Inflammatory macrophage treated with lipopolysaccharide for 1 hour (primary cell): ENCODE data around the gene P2RX5.

Experiments
- DNase-seq, 2 donors: peaks; one replicate each; pipeline ENCODE4 v3.0.0-alpha.2; 2020 to 2022

The P2RX5 gene

DNA sequence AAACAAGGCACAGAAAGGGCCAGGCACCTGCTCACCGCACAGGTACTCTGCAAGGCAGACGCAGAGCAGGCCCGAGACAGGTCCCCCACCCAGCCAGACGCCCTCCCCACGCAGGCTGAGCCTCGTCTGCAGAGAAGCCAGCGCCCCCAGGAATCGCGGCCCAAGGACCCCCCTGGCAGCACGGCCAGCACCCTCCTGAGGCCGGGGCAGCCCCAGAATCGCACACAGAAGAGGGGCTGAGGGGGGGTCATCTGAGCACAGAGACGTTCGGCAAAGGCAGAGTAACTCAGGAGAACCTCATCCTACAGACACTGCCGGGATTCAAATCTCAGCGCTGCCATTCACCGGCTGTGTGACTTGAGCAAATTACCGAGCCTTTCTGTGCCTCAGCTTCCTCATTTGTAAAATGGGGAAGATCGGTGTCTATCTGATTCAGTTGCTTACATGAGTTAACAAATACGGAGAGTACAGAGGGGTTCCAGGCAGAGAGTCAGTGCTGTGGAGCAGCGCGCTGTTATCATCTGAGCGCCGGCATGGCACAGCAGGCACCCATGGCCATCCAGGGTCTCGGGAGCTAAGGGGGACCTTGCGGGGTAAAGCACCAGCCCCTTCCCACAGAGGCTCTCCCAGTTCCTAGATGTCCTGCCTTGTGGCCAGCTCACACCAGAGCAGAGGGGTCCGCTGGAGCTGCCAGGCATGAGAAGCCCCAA lies 17.0 kb downstream of the P2RX5 start:
- peak; percentile 35 to 46 for DNase-seq

DNA sequence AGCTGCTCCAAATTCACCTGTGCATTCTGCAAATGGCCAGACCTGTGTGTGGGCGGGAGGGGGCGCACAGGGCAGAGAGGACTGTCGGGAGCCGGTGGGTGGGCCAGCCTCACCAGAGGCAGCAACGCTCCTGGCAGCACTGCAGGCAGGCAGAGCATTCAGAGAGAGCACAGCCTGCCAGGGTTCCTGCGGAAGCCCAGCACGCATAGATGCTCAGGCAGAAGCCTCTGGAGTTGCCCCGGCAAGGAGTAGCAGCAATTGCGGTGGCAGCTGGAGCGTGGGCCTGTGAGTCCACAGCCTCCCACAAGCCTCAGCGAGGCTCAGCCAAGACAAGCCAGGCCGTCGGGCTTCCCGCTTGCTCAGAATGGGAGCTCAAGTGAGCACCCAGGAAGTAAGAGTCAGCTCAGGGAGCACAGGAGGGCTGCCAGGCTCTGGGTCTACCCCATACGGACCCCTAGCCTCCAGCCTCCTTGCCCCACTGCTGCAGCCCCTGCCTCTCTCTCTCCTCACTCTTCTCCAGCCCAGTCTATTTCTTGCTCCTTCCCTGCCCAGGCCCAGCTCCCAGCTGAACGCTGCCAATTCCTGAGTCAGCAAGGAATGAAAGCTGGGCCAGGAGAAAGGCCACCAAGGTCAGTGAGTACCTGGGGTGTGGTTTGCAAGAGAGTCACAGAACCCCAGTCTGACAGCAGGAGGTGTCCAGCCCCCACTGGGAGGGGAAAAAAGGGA lies 17.7 kb downstream of the P2RX5 start:
- DNase-seq, result no peak

DNA sequence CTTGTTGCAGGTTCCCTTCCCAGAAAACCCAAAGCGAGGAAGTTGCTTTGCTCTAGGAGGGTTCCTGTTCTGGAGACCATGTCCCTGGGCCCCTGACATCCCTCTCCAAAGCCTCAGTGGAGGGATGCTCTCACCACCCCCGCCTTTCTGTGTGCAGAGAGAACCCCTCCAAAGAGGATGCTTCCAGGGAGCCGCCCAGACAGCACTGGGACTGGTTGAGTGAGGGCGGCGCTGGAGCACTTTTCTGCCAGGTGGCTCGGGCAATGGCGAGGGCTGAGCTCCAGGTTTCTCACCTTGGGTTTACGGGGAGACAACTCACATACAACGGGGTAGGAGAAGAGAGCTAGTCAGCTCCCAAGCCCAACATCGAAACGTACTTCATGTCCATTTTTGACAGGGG lies 20.1 kb downstream of the P2RX5 start:
- DNase-seq, result no peak

DNA sequence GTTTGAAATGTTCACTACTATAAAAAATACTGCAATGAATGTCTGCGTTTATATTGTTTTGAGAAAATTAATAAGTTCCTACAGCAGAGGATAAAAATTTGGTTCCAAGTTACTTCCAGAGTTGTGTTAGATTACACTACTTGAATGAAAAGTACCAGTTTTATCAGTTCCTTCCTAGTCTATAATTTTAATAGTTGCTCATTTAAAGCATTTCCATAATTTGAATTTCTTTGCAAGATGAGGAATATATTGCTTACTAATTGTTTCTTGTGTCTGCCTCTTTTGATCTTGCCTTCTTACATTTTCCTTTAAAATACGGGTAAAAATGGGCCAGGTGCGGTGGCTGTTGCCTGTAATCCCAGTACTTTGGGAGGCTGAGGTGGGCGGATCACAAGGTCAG lies 23.4 kb downstream of the P2RX5 start:
- no peak for DNase-seq

DNA sequence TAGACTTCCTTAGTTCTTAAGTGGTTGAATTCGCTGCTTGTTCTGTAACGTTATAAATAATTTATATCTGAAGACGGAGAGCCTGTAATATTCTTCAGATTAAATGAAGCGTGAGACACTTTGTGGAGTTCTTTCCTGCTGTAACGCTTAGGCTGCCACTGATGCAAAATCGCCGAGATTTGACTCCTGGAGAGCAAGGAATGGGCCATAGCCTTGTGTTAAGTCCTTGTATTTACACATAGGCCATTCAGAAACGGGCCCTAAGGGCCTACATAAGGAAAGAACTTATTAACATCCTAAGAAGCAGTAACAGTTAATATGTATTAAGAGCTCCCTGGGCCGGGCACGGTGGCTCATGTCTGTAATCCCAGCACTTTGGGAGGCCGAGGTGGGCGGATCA lies 26.4 kb downstream of the P2RX5 start:
- DNase-seq, result no peak

DNA sequence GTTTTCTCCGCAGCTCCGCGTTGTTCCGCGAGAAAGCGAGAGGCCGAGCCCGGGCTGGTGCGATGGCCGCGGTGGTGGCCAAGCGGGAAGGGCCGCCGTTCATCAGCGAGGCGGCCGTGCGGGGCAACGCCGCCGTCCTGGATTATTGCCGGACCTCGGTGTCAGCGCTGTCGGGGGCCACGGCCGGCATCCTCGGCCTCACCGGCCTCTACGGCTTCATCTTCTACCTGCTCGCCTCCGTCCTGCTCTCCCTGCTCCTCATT lies 26.9 kb downstream of the P2RX5 start:
- DNase-seq, result no peak

DNA sequence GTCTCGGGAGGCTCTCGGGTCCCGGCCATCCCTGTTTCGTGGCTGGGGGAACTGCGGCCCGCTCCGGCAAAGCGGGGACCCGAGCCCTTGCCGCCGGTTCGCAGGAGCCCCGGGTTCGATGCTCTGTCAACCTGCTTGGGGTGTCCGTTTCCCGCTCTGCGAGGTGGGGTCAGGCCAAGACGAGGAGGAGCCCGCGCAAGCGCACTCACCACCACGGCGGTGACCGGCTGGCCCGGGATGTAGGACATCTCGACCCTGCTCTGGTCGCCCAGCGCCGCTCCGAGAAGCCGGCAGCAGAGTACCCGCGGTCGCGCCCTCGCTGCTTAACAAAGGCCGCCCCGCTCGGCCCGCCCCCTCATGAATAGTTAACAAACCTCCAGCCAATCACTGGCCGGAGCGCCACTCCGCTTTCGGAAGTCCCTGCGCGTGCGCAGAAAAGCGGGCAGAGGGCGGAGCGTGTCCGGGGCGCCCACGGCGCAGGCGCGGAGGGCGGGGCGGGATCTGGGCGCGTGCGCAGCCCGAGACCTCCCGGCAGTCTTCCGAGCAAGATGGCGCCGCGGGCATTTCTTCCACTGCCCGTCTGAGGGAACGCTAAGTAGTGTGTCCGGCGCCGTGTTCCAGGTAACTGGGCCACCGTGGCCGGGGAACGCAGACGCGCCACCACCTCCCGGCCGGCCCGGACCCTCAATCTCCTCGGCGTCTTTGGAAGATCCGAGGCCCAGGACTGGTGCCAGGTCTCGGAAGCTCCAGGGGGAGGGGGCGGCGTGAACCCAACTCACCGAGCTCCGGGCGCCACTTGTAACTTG lies 27.5 kb downstream of the P2RX5 start, which contains the start of the genes EMC6 and TAX1BP3:
TSS of gene EMC6 (plus strand) at position 534 of the 806 bp plus-strand sequence. CDS start 335 bp downstream, outside the sequence.
TSS of gene TAX1BP3 (minus strand) at position 300 of the 806 bp plus-strand sequence. CDS start at position 248, 52 bp downstream.
- peak; percentile 98 to 100 for DNase-seq

DNA sequence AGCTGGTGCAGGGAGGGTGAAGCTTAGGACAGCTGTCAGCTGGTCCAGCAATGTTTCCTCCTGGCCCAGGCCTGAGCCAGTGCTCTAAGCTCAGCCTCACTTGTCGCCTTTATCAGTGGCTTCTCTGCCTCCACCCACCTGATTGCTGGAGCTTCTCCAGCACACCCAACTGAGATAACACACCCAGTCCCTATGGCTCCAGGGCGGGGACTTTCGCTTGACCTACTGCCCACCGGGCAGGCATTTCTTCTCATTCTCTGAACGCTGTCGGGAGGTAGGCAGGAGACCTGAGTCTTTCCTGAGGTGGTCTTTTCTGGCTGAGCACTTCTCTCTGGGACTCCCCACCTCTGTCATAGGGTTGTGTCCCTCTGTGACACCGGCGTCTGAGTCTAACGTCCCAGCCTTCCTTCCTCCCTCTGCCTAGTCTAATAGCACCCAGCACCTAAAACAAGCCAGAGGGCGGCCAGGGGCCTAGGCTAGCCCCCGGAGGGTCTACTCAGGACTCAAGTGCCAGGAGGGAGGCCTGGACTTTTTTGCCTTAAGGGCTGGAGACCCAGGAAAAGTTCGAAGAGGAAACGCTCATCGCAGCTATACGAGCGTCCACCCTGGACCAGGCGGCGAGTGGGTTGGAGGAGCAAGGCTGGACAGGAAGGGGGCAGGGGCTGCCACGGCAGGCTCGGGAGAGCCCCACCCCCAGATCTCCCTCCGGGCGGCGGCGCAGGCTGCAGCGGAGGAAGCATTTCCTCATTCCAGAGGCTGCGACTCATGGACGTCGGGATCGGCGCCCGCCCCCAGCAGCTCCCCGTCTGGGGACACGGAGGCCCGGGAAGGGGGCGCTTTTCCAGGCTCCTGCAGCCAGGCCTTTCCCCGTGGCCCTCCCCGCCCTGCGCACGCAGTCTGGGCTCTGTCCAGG lies 28.3 kb downstream of the P2RX5 start:
- DNase-seq, result peak; percentile 35 to 66

DNA sequence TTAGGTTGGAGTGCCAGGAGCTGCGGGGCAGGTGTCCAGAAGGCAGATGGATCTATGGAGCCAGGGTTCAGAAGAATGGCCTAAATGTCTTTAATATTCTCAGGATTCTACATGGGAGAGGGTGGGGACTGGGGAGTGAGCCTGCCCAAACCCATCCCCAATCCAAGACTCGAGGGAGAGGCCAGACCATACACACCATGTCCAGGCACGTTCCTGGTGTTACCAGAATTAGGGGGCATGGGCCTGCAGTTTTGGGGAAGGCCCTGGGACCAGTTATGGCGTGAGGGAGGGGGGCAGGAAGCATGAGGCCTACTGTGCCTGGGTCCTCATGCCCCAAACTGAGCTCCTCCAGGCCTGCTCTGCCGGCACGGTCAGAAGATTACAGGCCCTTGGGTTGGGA lies 29.4 kb downstream of the P2RX5 start:
- no peak for DNase-seq

DNA sequence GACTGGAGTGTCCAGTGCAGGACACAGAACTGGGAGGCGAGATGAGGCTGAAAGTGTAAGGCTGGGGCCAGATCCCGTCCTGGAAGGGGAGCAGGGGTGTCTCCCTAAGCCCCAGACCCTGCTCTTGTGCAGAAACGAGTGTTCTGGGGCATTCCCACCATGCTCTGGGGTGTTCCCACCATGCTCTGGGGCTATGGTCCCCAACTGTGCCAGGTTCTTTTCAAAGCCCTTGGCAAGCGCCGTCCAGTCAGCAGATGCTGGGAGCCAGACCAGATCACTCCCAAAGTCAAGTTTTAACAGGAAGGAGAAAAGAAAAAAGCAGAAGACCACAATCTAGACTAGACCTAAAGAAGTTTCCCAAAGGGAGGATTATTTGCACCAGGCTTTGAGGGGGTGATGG lies 30.1 kb downstream of the P2RX5 start:
- DNase-seq, result no peak

DNA sequence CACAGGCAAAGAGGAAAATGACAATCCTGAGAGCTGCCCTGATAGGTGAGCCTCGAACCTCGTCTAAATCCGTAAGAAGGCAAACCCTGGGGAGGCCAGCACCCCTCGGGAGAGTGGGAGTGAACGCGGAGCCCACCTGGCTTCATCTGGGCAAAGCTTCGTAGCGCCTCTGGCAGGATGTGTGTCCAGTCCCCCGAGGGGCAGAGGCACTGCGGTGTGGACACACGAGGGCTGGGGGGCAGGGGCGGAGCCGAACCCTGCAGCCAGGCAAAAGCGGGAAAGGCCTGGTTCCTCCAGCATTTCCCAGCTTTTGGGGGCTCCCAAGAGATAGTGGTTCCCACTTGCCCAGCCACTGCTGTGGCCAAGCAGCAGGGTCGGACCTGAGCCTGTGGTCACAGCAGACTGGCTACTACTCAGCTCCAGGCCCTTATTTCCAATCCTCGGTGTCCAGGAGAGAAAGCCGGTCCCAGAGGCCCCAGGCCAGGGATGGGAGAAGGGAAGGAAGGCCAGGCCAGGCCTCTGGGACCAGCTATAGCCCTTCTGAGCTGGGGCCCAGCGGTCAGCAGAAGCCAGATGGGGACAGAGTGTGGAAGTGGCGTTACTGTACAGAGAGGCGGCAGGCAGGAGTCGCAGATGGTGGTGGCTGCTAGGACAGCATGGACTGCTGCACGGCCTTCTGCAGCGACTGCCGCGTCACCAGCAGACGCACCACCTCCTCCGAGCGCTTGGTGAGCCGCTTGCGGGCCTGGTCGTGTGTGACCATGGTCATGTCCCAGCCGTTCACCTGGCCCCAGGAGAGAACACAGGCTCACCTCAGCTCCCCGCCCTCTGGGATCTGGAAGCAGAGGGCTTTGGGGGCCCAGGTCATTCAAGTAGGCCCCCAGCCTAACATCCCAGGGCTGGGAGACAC lies 32.6 kb downstream of the P2RX5 start:
- DNase-seq, result no peak

DNA sequence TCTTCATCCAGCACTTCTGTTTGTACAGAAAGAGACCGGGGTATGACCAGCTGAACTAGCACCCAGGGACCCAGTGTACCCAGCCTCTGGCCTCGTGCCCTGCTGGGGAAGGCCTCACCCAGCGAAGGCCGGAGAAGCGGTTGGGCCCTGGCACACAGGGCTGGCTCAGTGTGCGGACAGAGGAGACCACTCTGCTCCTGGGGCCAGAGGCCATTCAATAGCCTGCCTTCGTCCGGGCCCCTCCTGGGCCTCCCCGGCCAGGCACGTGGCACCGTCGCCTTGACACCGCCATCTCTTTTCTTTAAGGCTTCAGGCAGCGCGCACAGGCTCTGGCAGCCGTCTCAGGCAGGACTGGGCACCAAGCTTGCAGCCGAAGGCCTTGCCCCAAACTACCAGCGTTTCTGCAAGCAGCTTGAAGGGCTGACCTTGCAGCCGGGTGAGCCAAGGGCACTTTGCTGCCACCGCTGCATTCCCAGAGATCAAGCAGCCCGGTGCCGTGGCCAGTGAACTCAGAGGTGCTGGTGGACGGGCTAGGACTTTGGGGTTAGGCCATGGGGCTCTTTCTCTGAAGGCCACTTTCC lies 35.6 kb downstream of the P2RX5 start:
- DNase-seq, result no peak

DNA sequence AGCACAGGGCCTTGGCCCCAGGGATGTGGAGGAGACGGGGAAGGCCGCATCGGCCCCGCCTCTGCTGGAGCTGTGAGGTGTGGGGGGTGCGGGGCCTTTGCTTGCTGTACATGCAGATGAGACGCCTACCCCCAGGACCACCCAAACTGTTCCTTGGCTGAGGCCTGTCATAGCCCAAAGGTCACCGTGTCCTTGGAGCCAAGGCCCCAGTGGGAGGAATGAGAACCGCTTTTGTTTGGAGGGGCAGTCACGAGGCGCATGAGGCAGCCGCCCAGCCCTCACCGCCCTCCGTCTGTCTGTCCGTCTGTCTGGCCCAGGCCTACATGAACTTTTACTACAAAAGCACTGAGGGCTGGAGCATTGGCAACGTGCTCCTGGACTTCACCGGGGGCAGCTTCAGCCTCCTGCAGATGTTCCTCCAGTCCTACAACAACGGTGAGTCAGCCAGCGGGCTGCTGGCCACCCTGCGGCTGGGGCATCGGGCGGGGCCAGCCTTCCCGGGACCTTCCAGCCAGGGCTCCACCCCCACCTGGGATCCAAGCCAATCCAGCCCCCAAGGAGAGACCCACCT lies 36.3 kb downstream of the P2RX5 start:
- no peak for DNase-seq

DNA sequence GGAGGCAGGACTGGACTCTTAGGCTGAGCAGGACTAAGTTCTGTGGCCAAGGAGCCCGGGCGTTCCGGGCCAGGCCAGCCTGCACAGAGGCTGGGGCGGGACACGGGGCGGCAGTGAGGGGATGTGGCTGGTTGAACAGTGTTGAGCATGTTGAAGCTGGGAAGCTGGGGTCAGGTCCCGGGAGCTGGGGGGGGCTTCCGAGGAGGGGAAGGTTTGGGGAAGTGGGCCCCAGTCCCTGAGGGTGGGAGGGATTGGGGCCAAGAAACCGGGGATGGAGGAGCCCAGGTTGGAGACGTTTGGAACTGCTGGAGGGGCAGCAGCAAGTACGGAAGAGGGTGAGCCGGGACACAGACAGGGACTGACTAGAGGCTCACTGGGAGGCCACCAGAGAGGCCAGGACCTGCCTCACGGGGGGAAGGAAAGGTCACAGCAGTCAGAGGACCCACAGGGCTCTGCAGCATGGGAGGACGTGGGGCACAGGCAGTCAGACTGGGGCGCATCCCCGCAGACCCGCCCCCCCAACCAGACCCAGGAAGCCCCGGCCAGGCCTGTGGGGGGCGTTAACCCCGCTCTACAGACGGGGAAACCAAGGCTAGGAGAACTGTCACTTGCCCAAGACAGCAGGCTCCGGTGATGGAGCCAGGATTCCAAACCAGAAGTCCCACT lies 37.0 kb downstream of the P2RX5 start:
- DNase-seq, result no peak

DNA sequence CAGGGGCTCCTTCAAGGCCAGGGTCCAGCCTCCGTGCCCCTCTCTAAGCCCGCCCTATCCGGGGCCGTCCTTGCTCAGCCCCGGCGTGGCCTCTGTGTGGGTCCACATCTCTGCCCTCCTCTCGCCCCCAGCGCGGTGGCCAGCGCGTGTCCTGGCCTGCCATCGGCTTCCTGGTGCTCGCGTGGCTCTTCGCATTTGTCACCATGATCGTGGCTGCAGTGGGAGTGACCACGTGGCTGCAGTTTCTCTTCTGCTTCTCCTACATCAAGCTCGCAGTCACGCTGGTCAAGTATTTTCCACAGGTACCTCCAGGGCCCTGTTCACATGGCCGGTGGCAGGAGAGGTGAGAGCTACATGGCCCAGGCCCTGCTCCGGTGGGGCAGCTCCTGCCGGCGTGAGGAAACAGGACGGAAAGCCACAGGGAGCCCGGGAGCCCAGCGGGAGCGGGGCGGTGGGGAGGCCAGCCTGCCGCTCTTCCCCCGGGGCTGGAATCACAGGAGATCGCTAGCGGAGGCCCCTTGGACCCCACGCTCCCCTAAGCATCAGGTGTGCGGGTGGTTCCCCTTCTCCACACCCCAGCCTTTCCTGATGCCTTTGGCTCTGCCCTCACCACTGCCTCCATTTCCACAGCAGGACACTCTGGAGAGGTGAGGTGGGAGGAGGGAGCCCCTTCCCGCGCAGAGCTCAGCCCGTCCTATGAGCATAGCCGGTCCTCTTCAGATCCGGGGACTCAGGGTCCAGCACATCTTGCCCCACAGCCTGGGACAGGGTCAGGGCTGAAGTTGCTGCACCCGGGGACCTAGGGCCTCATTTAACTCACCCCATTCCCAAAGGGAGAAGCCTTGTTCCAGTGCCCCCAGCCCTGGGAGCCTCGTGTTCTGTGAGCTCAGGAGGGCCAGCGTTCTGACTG lies 37.8 kb downstream of the P2RX5 start:
- peak in 1 of 2 donors; percentile 33 for DNase-seq

DNA sequence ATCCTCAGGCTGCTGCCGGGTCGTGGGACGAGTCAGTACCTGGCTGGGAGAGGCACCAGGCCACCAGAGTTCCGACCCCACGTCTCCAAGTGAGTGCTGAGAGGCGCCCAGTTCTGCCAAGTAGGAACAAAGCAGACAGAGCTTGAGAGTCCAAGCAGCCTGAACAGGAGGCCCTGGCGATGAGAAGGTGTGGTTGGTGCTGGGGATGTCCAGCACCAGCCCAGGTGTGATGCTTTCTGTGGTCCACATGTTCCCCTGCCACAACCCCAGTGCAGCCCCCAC lies 38.4 kb downstream of the P2RX5 start:
- DNase-seq, result no peak

DNA sequence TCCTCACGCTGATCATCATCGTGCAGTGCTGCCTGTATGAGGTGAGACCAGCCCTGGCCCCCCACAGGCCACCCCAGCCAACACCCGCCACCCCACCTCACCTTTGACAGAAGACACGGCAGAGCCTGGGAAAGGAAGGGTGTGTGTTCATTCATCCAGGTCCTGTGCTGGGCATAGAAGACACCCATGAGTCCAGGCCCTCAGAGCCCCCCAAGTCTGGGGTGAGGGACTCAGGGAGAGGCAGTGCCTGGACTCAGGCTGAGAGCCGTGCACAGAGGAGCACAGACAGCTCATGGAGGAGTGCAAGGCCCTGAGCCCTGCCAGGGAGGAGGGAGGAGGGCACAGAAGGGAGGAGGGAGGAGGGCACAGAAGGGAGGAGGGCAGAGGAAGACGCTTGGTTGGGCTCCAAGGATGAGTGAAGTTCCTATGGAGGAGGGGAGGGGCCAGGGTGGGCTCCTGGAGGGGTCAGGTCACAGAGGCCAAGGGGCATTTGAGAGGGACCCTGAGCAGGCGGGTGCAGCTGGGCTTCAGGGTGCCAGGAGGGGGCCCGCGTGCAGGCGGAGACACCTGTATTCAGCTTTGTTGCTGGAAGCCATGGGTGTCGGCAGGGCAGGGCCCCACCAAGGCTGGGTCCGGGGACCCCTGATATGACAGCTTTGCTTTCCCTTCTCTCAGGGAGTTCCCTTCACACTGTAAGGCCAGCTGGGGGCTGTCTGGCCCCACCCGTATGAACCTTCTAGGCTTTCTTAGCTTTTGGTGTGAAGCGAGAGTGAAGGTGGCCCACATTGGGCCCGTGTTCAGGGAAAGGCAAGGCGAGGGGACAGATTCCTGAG lies 39.0 kb downstream of the P2RX5 start:
- DNase-seq, result no peak

DNA sequence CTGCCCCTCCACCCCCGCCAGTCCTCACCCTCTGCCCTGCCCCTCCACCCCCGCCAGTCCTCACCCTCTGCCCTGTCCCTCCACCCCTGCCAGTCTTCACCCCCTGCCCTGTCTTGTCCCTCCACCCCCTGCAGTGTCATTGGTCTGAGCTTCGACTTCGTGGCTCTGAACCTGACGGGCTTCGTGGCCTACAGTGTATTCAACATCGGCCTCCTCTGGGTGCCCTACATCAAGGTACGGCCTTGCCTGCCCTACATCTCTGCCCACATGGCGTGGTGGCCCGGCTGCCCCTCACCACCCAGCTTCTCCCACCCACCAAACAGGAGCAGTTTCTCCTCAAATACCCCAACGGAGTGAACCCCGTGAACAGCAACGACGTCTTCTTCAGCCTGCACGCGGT lies 39.6 kb downstream of the P2RX5 start:
- DNase-seq, result no peak
